K562 (cell line): Measurements from ENCODE around the gene BLTP3B. TPM values are rescaled to one million over a fixed set of nuclear protein-coding genes. Genes with fewer than 3 reads are reported as not detected.

Experiments used
- CBFA2T3 ChIP-seq: fragments of 450-650 bp; IDR thresholded peaks from 2 replicates; pipeline ENCODE4 v1.6.1; 2017
- CTCF ChIP-seq, 3 experiments: IDR thresholded peaks in 2 of 3; conservative IDR thresholded peaks in 1 of 3; 2 replicates each; pipeline ENCODE4 v1.5.1; 2011 to 2012; ENCODE audit warnings: low read length in 3 of 3, mild to moderate bottlenecking in 3 of 3, control low read depth in 2 of 3, improper control_type of control experiment in 1 of 3, inconsistent platforms in 1 of 3, low read depth in 1 of 3, mixed read lengths in 1 of 3, moderate library complexity in 1 of 3; ENCODE audit not compliant: insufficient read depth in 2 of 3
- ETV6 ChIP-seq, 3 experiments: fragments of 150-350 bp in 1 of 3; sonication (generic) in 1 of 3; formaldehyde crosslinking in 1 of 3; IDR thresholded peaks; 2 replicates each; pipeline versions ENCODE4 v1.6.1 to v1.8.0; 2014 to 2022; ENCODE audit warnings: borderline replicate concordance in 2 of 3, low read depth in 2 of 3, antibody characterized with exemption in 1 of 3, low read length in 1 of 3, mild to moderate bottlenecking in 1 of 3, missing genetic modification reagents in 1 of 3
- MXI1 ChIP-seq: IDR thresholded peaks from 2 replicates; pipeline ENCODE4 v1.6.1; 2011; ENCODE audit warnings: low read depth, mild to moderate bottlenecking, improper control_type of control experiment, low read length
- NFE2 ChIP-seq: IDR thresholded peaks from 2 replicates; pipeline ENCODE4 v1.6.1; 2014; ENCODE audit warnings: antibody characterized with exemption, low read depth
- POLR3G ChIP-seq: IDR thresholded peaks from 2 replicates; pipeline ENCODE4 v1.6.1; 2011; ENCODE audit not compliant: insufficient read length, insufficient replicate concordance; ENCODE audit errors: extremely low read depth
- RAD21 ChIP-seq, 2 experiments: fragments of 250-450 bp in 1 of 2; fragments of 450-650 bp in 1 of 2; sonication (Bioruptor Pico) in 1 of 2; formaldehyde crosslinking in 1 of 2; IDR thresholded peaks in 1 of 2; conservative IDR thresholded peaks in 1 of 2; 2 replicates each; pipeline versions ENCODE4 v1.4.0 to v1.8.0; 2020 to 2022; ENCODE audit warnings: mild to moderate bottlenecking in 2 of 2, moderate library complexity in 1 of 2
- RBM22 ChIP-seq: fragments of 200-400 bp; formaldehyde crosslinking; IDR thresholded peaks from 2 replicates; pipeline ENCODE4 v1.6.1; 2018; ENCODE audit warnings: low read length, low read depth; ENCODE audit not compliant: poor library complexity, severe bottlenecking
- RFX1 ChIP-seq: fragments of 450-650 bp; IDR thresholded peaks from 2 replicates; pipeline ENCODE4 v1.6.1; 2016; ENCODE audit warnings: mild to moderate bottlenecking, moderate library complexity
- SMC3 ChIP-seq: conservative IDR thresholded peaks from 2 replicates; pipeline ENCODE4 v1.6.1; 2011; ENCODE audit warnings: low read depth, low read length, improper control_type of control experiment; ENCODE audit not compliant: insufficient read depth
- STAT5B ChIP-seq: fragments of 250-450 bp; sonication (Bioruptor Pico); IDR thresholded peaks from 2 replicates; pipeline ENCODE4 v1.8.0; 2021; ENCODE audit warnings: mild to moderate bottlenecking, inconsistent platforms
- THAP12 ChIP-seq: fragments of 250-450 bp; sonication (Bioruptor Pico); IDR thresholded peaks from 2 replicates; pipeline ENCODE4 v1.9.0; 2021; ENCODE audit warnings: mild to moderate bottlenecking, inconsistent platforms
- TSHZ1 ChIP-seq: fragments of 250-450 bp; sonication (Bioruptor Pico); IDR thresholded peaks from 2 replicates; pipeline ENCODE4 v1.4.0; 2020; ENCODE audit warnings: mild to moderate bottlenecking, moderate library complexity
- ZBTB2 ChIP-seq: fragments of 450-650 bp; IDR thresholded peaks from 2 replicates; pipeline ENCODE4 v1.6.1; 2016; ENCODE audit warnings: antibody characterized with exemption
- ZBTB33 ChIP-seq: sonication (generic); formaldehyde crosslinking; IDR thresholded peaks from 2 replicates; pipeline ENCODE4 v1.8.1; 2023; ENCODE audit warnings: mild to moderate bottlenecking, missing genetic modification reagents
- polyA plus RNA-seq, 8 experiments: library from polyadenylated mRNA; depleted of rRNA in 4 of 8; stranded (reverse) in 5 of 8; unstranded in 3 of 8; fragments of >200 nt; fragmentation: Nextera tagmentation in 2 of 8; fragmentation: Illumina TruSeq in 1 of 8; extraction: Ambion mirVana in 2 of 8; extraction: Trizol in 1 of 8; gene quantifications; 2 replicates each; pipeline versions ENCODE4 v1.2.1 to v1.2.3, GENCODE V29; 2011 to 2014; ENCODE audit warnings: inconsistent platforms in 1 of 8, missing spikeins in 1 of 8
- total RNA-seq, 7 experiments: library from RNA; depleted of rRNA in 6 of 7; stranded (reverse); fragments of >200 nt in 6 of 7; fragmentation: Illumina TruSeq in 2 of 7; extraction: Trizol in 2 of 7; gene quantifications; 2 replicates each; pipeline versions ENCODE4 v1.2.1 to v1.2.3, GENCODE V29; 2011 to 2021; ENCODE audit warnings: low replicate concordance in 1 of 7

The BLTP3B gene
- total and polyA plus RNA-seq, 9 of the 15 experiments (the other 6 are each of a cell fraction or from before 2014, with no cell fraction given), result 3.9 to 27.4 (median 19.7) TPM

GRCh38 chr12:100128512-100128908 is 14.2 kb downstream of the BLTP3B start (continued):
- no peak for TF ChIP-seq ZBTB2
- TF ChIP-seq POLR3G, result no peak
- TF ChIP-seq ZBTB33 (CRISPR knock-in tag), result no peak
- no peak for TF ChIP-seq TSHZ1 (CRISPR knock-in tag)
- no peak for TF ChIP-seq STAT5B (CRISPR knock-in tag)
- peak; percentile 23; the same call in 1 of the 2 replicates for TF ChIP-seq RFX1
- no peak for TF ChIP-seq THAP12 (CRISPR knock-in tag)
- no peak for TF ChIP-seq CBFA2T3
- TF ChIP-seq SMC3, result peak; percentile 24; the same call in 1 of the 2 replicates
- peak; percentile 28; the same call in 1 of the 2 replicates for TF ChIP-seq NFE2
- TF ChIP-seq ETV6 (IDR thresholded peaks at IDR 0.05; ENCODE audit: borderline replicate concordance in 1 of 2, low read depth in 2 of 2, low read length in 1 of 2), result no peak
- TF ChIP-seq ETV6 (CRISPR knock-in tag; IDR thresholded peaks at IDR 0.05; ENCODE audit: borderline replicate concordance), result no peak
- no peak for TF ChIP-seq RBM22
- TF ChIP-seq CTCF (IDR thresholded peaks at IDR 0.05 in 2 of 3, conservative IDR thresholded peaks at IDR 0.05 in 1 of 3; ENCODE audit: insufficient read depth in 2 of 3, low read depth in 1 of 3, low read length in 3 of 3), result peak; percentile 49 to 55 (median 54); a peak in 5 of 6 replicates
- no peak for TF ChIP-seq MXI1
- peak; percentile 13 to 26; a peak in 3 of 4 replicates for TF ChIP-seq RAD21 (CRISPR knock-in tag; conservative IDR thresholded peaks at IDR 0.05 in 1 of 2, IDR thresholded peaks at IDR 0.05 in 1 of 2)
